H1 (cell line): ENCODE results near the gene SLC22A2. TPM values are rescaled to one million over a fixed set of nuclear protein-coding genes. Genes with fewer than 3 reads are reported as not detected.

Experiments
- KDM5A ChIP-seq: fragments of 200-600 bp; IDR thresholded peaks from 2 replicates; pipeline ENCODE4 v1.7.1; 2012; ENCODE audit warnings: mild to moderate bottlenecking, low read length, inconsistent platforms, mixed read lengths
- NRF1 ChIP-seq: IDR thresholded peaks from 2 replicates; pipeline ENCODE4 v1.6.1; 2011; ENCODE audit warnings: mild to moderate bottlenecking, low read depth, low read length, improper control_type of control experiment
- POLR2AphosphoS5 ChIP-seq: IDR thresholded peaks from 2 replicates; pipeline ENCODE4 v1.6.1; 2011; ENCODE audit warnings: low read depth, low read length
- RXRA ChIP-seq: IDR thresholded peaks from 2 replicates; pipeline ENCODE4 v1.6.1; 2011; ENCODE audit warnings: low read depth, mild to moderate bottlenecking, low read length, moderate library complexity; ENCODE audit not compliant: insufficient read depth
- TCF12 ChIP-seq: IDR thresholded peaks from 2 replicates; pipeline ENCODE4 v1.6.1; 2011; ENCODE audit warnings: low read depth, mild to moderate bottlenecking, low read length
- polyA plus RNA-seq, 7 experiments: library from polyadenylated mRNA; depleted of rRNA in 3 of 7; stranded (reverse) in 5 of 7; unstranded in 2 of 7; fragments of >200 nt in 5 of 7; fragments of 200-250 nt in 2 of 7; gene quantifications; 1 replicate in 5 of 7; 2 replicates in 1 of 7; 4 replicates in 1 of 7; pipeline versions ENCODE4 v1.2.1 to v1.2.3, GENCODE V29; 2011 to 2013; ENCODE audit warnings: missing spikeins in 2 of 7, mixed read lengths in 2 of 7
- total RNA-seq: library from RNA; stranded (reverse); fragmentation: NEBNext Ultra II Directional; extraction: Animal tissue kit (Norgen Biotek cat#: 25700); gene quantifications from 2 replicates; pipeline ENCODE4 v1.2.1, GENCODE V29; 2021

SLC22A2 gene
- total and polyA plus RNA-seq, 2 of the 8 experiments (the other 6 are each of a cell fraction or from before 2014, with no cell fraction given), result 0.23 to 1.4 TPM

GRCh38 chr6:160247457-160247883, 11.2 kb downstream of the SLC22A2 start (continued):
- TF ChIP-seq KDM5A (no peak), NRF1 (no peak), POLR2AphosphoS5 (no peak), TCF12 (no peak), RXRA (no peak)
